A673 (cell line): ENCODE results near the gene RAPGEF3. TPM values are rescaled to one million over a fixed set of nuclear protein-coding genes. Genes with fewer than 3 reads are reported as not detected.

ENCODE experiments used
- BruUV-seq: library from RNA; stranded (reverse); fragments of 400-500 nt; replicated peaks from 2 replicates; lab custom pipeline; 2021; lab: Mats Ljungman, UMichigan
- CTCF ChIA-PET: fragments of 300-600 bp; sonication (Branson Sonifier 250); formaldehyde crosslinking; loops from one replicate; lab custom pipeline; 2022; ENCODE audit warnings: antibody characterized with exemption; lab: Charles Lee
- POLR2A ChIA-PET: fragments of 300-600 bp; sonication (Branson Sonifier 250); formaldehyde crosslinking; loops from one replicate; lab custom pipeline; 2022; ENCODE audit warnings: antibody characterized with exemption; ENCODE audit not compliant: low non-redundant PET; lab: Charles Lee
- DNase-seq: peaks from one replicate; pipeline ENCODE4 v3.0.0-alpha.2; 2015; ENCODE audit warnings: low spot score
- H3K27ac ChIP-seq: fragments of 200-600 bp; sonication (generic); 2 replicates; pipeline ENCODE4 v1.5.1; 2016; ENCODE audit warnings: mixed run types, low read depth, mild to moderate bottlenecking, mixed read lengths, antibody characterized with exemption, low read length; ENCODE audit not compliant: poor library complexity, severe bottlenecking
- H3K27me3 ChIP-seq: fragments of 200-600 bp; sonication (generic); replicated peaks from 2 replicates; pipeline ENCODE4 v1.6.1; 2017; ENCODE audit warnings: mixed run types, low read depth, mild to moderate bottlenecking, mixed read lengths, antibody characterized with exemption, low read length; ENCODE audit not compliant: insufficient read depth, poor library complexity
- H3K36me3 ChIP-seq: fragments of 200-600 bp; sonication (generic); 2 replicates; pipeline ENCODE4 v1.6.1; 2016; ENCODE audit warnings: mixed run types, mild to moderate bottlenecking, mixed read lengths, antibody characterized with exemption, low read length; ENCODE audit not compliant: insufficient read depth, poor library complexity, severe bottlenecking
- H3K4me1 ChIP-seq: fragments of 200-600 bp; sonication (generic); 2 replicates; pipeline ENCODE4 v1.6.1; 2017; ENCODE audit warnings: mixed run types, mild to moderate bottlenecking, mixed read lengths, antibody characterized with exemption, low read length; ENCODE audit not compliant: insufficient read depth, poor library complexity, severe bottlenecking
- H3K4me3 ChIP-seq: fragments of 200-600 bp; sonication (generic); 2 replicates; pipeline ENCODE4 v1.5.1; 2016; ENCODE audit warnings: low read depth, mixed run types, mild to moderate bottlenecking, mixed read lengths, low read length; ENCODE audit not compliant: poor library complexity, severe bottlenecking
- H3K9me3 ChIP-seq: fragments of 200-600 bp; sonication (generic); 2 replicates; pipeline ENCODE4 v1.6.1; 2016; ENCODE audit warnings: mixed run types, low read depth, mild to moderate bottlenecking, mixed read lengths, antibody characterized with exemption, low read length; ENCODE audit not compliant: poor library complexity, severe bottlenecking
- EZH2 ChIP-seq: fragments of 200-600 bp; sonication (generic); IDR thresholded peaks from 2 replicates; pipeline ENCODE4 v1.6.1; 2017; ENCODE audit warnings: borderline replicate concordance, low read depth, mild to moderate bottlenecking, mixed read lengths, antibody characterized with exemption, low read length; ENCODE audit not compliant: poor library complexity, severe bottlenecking
- intact Hi-C: fragments of 100-400 bp; cut with micrococcal nuclease; formaldehyde crosslinking; loops from one replicate; pipeline ENCODE4 v1.10.0; 2022; ENCODE audit not compliant: unreplicated experiment
- total RNA-seq: library from RNA; stranded (reverse); gene quantifications from 2 replicates; pipeline ENCODE4 v1.2.3, GENCODE V29; 2021
- TF ChIP-seq, protein P1 (sequence below): fragments of 300-800, 200-600 bp; sonication (generic); conservative IDR thresholded peaks from 2 replicates; pipeline ENCODE4 v1.5.1; 2017; ENCODE audit warnings: low read depth, mild to moderate bottlenecking, antibody characterized with exemption, low read length, moderate library complexity, mixed read lengths

The RAPGEF3 gene
- total RNA-seq, 1 experiment from 2014 or later = 4.3 TPM

DNA sequence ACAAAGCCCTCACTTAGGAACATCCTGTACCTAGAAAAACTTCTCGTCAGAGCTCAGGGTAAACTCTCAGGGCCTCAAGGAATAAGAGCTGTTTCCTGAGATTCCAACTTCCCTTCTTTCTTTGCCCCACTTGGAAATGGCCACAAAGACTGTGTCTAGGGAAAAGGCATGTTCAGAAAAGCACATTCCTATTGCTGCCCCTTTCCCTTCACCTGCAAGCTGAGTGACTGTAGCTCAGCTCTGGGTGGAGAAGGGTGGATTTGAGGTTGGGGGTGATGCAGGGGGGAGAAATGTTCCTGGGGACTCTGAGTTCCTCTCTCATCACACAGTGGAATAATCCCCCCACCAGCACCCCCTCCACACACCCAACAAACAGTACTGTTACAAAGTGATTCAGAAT is 40.1 kb downstream of the RAPGEF3 start:
- intact Hi-C loops = loop anchor here (10.0 kb wide), 1 partner anchor 446 kb away; no protein-coding TSS in a partner anchor
- BruUV-seq = no TSS peak
- CTCF ChIA-PET = interaction anchor here (0.6 kb wide), 1 partner anchor 9 kb away, joined by 3 read pairs; no protein-coding TSS in a partner anchor
- POLR2A ChIA-PET = no interaction called here
- Histone ChIP-seq H3K36me3 (no peaks in the 10 kb centered on the region), H3K27ac (no peak overlapping the region), H3K9me3 (no peaks in the 10 kb centered on the region), H3K4me3 (no peak overlapping the region), H3K27me3 (no peaks in the 10 kb centered on the region), H3K4me1 (peaks cover 11% of the 10 kb centered on the region)
- DNase-seq = no peak
- TF ChIP-seq EZH2 = no peak
- TF ChIP-seq, protein P1, sequence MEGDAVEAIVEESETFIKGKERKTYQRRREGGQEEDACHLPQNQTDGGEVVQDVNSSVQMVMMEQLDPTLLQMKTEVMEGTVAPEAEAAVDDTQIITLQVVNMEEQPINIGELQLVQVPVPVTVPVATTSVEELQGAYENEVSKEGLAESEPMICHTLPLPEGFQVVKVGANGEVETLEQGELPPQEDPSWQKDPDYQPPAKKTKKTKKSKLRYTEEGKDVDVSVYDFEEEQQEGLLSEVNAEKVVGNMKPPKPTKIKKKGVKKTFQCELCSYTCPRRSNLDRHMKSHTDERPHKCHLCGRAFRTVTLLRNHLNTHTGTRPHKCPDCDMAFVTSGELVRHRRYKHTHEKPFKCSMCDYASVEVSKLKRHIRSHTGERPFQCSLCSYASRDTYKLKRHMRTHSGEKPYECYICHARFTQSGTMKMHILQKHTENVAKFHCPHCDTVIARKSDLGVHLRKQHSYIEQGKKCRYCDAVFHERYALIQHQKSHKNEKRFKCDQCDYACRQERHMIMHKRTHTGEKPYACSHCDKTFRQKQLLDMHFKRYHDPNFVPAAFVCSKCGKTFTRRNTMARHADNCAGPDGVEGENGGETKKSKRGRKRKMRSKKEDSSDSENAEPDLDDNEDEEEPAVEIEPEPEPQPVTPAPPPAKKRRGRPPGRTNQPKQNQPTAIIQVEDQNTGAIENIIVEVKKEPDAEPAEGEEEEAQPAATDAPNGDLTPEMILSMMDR = no peak

DNA sequence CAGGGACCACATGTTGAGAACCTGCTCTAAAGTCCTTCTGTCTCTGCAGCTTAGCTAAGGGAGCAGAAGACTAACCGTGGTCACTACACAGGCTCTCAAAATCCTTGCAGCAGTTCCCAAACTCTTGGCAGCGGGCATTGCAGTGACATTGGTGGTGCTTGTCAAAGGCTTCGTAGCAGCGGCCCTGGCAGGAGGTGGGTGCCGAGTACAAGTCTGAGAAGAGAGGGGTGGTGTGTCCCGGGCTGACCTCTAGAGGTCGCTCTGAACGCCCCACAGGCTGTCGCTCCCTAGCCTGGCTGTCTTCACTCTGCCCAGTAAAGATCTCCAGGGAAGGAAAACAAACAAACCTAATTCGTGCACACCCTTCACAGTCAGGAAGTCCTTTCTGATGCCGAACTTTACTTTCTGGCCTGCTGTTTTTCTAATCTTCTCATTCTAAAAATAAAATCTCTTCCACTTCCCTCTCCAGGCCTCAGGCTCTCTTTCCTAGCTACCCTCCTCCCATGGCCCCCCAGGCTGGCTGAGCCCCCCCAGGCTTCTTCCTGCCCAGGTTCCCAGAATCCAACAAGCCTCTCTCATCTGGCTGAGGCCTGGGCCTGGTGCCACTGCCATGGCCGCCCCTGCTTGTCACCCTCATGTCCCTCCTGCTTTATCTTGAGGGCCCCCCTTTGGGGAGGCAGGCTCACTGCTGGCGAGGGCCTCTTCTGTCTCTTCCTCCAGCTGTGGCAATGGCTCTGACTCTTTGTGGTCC is 41.1 kb downstream of the RAPGEF3 start:
- POLR2A ChIA-PET = no interaction called here
- intact Hi-C loops = loop anchor here (1.0 to 10.0 kb wide), 2 partner anchors 62 to 447 kb away; no protein-coding TSS in a partner anchor
- TF ChIP-seq, protein P1 = peak; percentile 93
- TF ChIP-seq EZH2 = no peak
- Histone ChIP-seq H3K4me1 (peaks cover 11% of the 10 kb centered on the region), H3K36me3 (no peaks in the 10 kb centered on the region), H3K9me3 (no peaks in the 10 kb centered on the region), H3K4me3 (no peak overlapping the region), H3K27ac (peak overlapping the region; percentile 68), H3K27me3 (no peaks in the 10 kb centered on the region)
- CTCF ChIA-PET = no interaction called here
- BruUV-seq = no TSS peak
- peak; percentile 89 for DNase-seq

DNA sequence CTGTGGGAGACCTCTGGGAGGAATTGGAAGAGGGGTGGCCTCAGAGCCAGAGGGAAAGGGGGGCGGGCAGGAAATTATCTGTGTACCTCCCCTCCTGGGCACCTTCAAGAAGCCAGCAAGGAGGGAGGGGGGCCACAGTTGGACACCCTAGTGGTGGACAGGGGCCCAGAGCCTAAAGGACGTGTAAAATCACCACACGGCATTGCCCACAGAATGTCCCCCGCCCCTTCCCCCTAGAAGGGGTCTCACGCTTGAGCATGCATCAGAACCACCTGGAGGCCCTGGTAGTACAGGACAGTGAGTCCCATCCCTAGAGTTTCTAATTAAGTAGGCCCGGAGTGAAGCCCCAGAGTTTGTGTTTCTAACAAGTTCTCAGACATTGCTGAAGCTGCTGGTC is 41.6 kb downstream of the RAPGEF3 start:
- no peaks in the 10 kb centered on the region for H3K36me3 ChIP-seq
- no TSS peak for BruUV-seq
- CTCF ChIA-PET = interaction anchor here (2.0 kb wide), 2 partner anchors 56 to 121 kb away, joined by 4 to 13 read pairs; partner anchors contain the start of gene SLC48A1
- intact Hi-C loops = loop anchor here (1.0 to 10.0 kb wide), 2 partner anchors 62 to 448 kb away; no protein-coding TSS in a partner anchor
- H3K4me1 ChIP-seq = peaks cover 11% of the 10 kb centered on the region
- H3K27ac ChIP-seq = peak overlapping the region; percentile 68
- POLR2A ChIA-PET = no interaction called here
- no peak for TF ChIP-seq EZH2
- TF ChIP-seq, protein P1 = no peak
- H3K27me3 ChIP-seq = no peaks in the 10 kb centered on the region
- H3K4me3 ChIP-seq = no peak overlapping the region
- H3K9me3 ChIP-seq = no peaks in the 10 kb centered on the region
- no peak for DNase-seq
